ENCODE results near the gene TMEM47. TPM values are rescaled to one million over a fixed set of nuclear protein-coding genes. Genes with fewer than 3 reads are reported as not detected.
A peak's percentile ranks its signal among the peaks of the same experiment; 100 is the strongest.

The TMEM47 gene
- total and polyA plus RNA-seq, 9 of the 15 experiments (the other 6 are each of a cell fraction or from before 2014, with no cell fraction given): 0.03 to 0.04 (median 0.03) TPM; not detected in 6

- TF ChIP-seq REST (IDR thresholded peaks at IDR 0.05; ENCODE audit: borderline replicate concordance) (no peak), REST (CRISPR knock-in tag; IDR thresholded peaks at IDR 0.05; ENCODE audit: low read depth) (no peak)
Measured at GRCh38 chrX:34642849-34643248, 14.2 kb downstream of the TMEM47 start (continued).

GRCh38 chrX:34638116-34638515 is 19.0 kb downstream of the TMEM47 start:
- H3K4me3 ChIP-seq: no peak overlapping the region
- 0% methylated on average over 1 of the region's 1 CpG for WGBS (ENCODE audit: insufficient coverage, low coverage, missing lambda C conversion rate)
- H3K36me3 ChIP-seq (ENCODE audit: control insufficient read depth, insufficient read depth, low read length): no peaks in the 10 kb centered on the region
- FAIRE-seq (no peak), DNase-seq (ENCODE audit: extremely low read depth in 1 of 4, low spot score in 3 of 4) (peak in 3 of 4 experiments; percentile 4 to 20 (median 10)), ATAC-seq (no peak)
- no peaks in the 10 kb centered on the region for H4K20me1 ChIP-seq (replicated peaks; ENCODE audit: control insufficient read depth, insufficient read depth, low read length)
- intact Hi-C loops (cut with micrococcal nuclease): no loop called here
- in situ Hi-C loops (cut with MboI): no loop called here
- no peaks in the 10 kb centered on the region for H3K9me1 ChIP-seq (ENCODE audit: control insufficient read depth, insufficient read depth, low read length)
- no peak overlapping the region for H3K9ac ChIP-seq (ENCODE audit: insufficient read depth in 1 of 2, low read depth in 2 of 2, low read length in 2 of 2)
- ChIA-PET CTCF (ENCODE audit: low intra/inter-chr PET ratio) (no interaction called here), POLR2A (no interaction called here)
- BruUV-seq (replicated peaks): no TSS peak
- no peaks in the 10 kb centered on the region for H3K79me2 ChIP-seq (ENCODE audit: control insufficient read depth, insufficient read depth, low read length)
- no peak overlapping the region for H3K27ac ChIP-seq (ENCODE audit: extremely low read depth, low read depth, low read length)
- H3K4me2 ChIP-seq (ENCODE audit: insufficient read depth, low read length): no peak overlapping the region
- no peak overlapping the region for H2AFZ ChIP-seq (ENCODE audit: low read depth, low read length)
- H3K9me3 ChIP-seq (replicated peaks; ENCODE audit: control insufficient read depth, insufficient read depth, low read depth, low read length): no peaks in the 10 kb centered on the region
- no peaks in the 10 kb centered on the region for H3K4me1 ChIP-seq (replicated peaks in 1 of 2; ENCODE audit: control insufficient read depth in 2 of 2, insufficient read depth in 2 of 2, low read length in 2 of 2)
- no peaks in the 10 kb centered on the region for H3K27me3 ChIP-seq (ENCODE audit: control insufficient read depth in 2 of 2, insufficient read depth in 2 of 2, low read length in 2 of 2)
- TF ChIP-seq AFF4 (CRISPR knock-in tag; IDR thresholded peaks at IDR 0.05): no peak
- TF ChIP-seq YBX1 (IDR thresholded peaks at IDR 0.05): no peak
- peak in 1 of 3 experiments; percentile 9; a peak in 1 of 6 replicates for TF ChIP-seq CTCF (IDR thresholded peaks at IDR 0.05 in 2 of 3, conservative IDR thresholded peaks at IDR 0.05 in 1 of 3; ENCODE audit: insufficient read depth in 2 of 3, low read depth in 1 of 3, low read length in 3 of 3)
- no peak for TF ChIP-seq CBFB (CRISPR knock-in tag; IDR thresholded peaks at IDR 0.05)
- no peak for TF ChIP-seq NR2C1 (IDR thresholded peaks at IDR 0.05)
- no peak for TF ChIP-seq NR2C1 (tag; IDR thresholded peaks at IDR 0.05)

Measured in K562 (cell line).